H9 (cell line): Measurements from ENCODE around the gene DMXL2. TPM values are rescaled to one million over a fixed set of nuclear protein-coding genes. Genes with fewer than 3 reads are reported as not detected.

ENCODE experiments used
- DNase-seq: peaks from one replicate; pipeline ENCODE4 v3.0.0-alpha.2; 2017
- H2AFZ ChIP-seq: one replicate; pipeline ENCODE4 v1.6.1; 2013; ENCODE audit warnings: mild to moderate bottlenecking, low read length, control low read depth, moderate library complexity
- H2AK5ac ChIP-seq: 2 replicates; pipeline ENCODE4 v1.6.1; 2013; ENCODE audit warnings: low read length, control low read depth, mixed read lengths; ENCODE audit not compliant: insufficient read length
- H2BK120ac ChIP-seq: one replicate; pipeline ENCODE4 v1.6.1; 2013; ENCODE audit warnings: low read depth, mild to moderate bottlenecking, low read length, control low read depth, inconsistent platforms; ENCODE audit not compliant: poor library complexity, severe bottlenecking
- H2BK12ac ChIP-seq: 2 replicates; pipeline ENCODE4 v1.6.1; 2013; ENCODE audit warnings: low read length, control low read depth, mixed read lengths, low read depth; ENCODE audit not compliant: insufficient read length
- H2BK15ac ChIP-seq: 2 replicates; pipeline ENCODE4 v1.6.1; 2013; ENCODE audit warnings: low read depth, low read length, control low read depth
- H2BK20ac ChIP-seq: one replicate; pipeline ENCODE4 v1.6.1; 2013; ENCODE audit warnings: low read depth, mild to moderate bottlenecking, low read length, control low read depth, inconsistent platforms; ENCODE audit not compliant: poor library complexity, severe bottlenecking
- H2BK5ac ChIP-seq: 2 replicates; pipeline ENCODE4 v1.6.1; 2013; ENCODE audit warnings: low read length, control low read depth, mixed read lengths; ENCODE audit not compliant: insufficient read length
- H3K14ac ChIP-seq: 2 replicates; pipeline ENCODE4 v1.6.1; 2013; ENCODE audit warnings: low read length, control low read depth; ENCODE audit not compliant: insufficient read depth
- H3K18ac ChIP-seq: 2 replicates; pipeline ENCODE4 v1.6.1; 2013; ENCODE audit warnings: low read depth, mild to moderate bottlenecking, mixed read lengths, low read length, control low read depth; ENCODE audit not compliant: insufficient read length
- H3K23ac ChIP-seq: 2 replicates; pipeline ENCODE4 v1.6.1; 2013; ENCODE audit warnings: low read length, control low read depth, mixed read lengths, low read depth; ENCODE audit not compliant: insufficient read length
- H3K23me2 ChIP-seq: 2 replicates; pipeline ENCODE4 v1.6.1; 2013; ENCODE audit warnings: low read depth, mild to moderate bottlenecking, mixed read lengths, low read length, control low read depth; ENCODE audit not compliant: insufficient read length, poor library complexity, severe bottlenecking
- H3K27ac ChIP-seq: 2 replicates; pipeline ENCODE4 v1.5.1; 2013; ENCODE audit warnings: low read length, control low read depth, mixed read lengths, low read depth; ENCODE audit not compliant: insufficient read length
- H3K27me3 ChIP-seq: 2 replicates; pipeline ENCODE4 v1.6.1; 2013; ENCODE audit warnings: low read length, control low read depth, inconsistent platforms; ENCODE audit not compliant: insufficient read depth
- H3K4ac ChIP-seq: 2 replicates; pipeline ENCODE4 v1.6.1; 2013; ENCODE audit warnings: low read depth, mild to moderate bottlenecking, control low read depth, inconsistent platforms, low read length, moderate library complexity
- H3K4me1 ChIP-seq: 2 replicates; pipeline ENCODE4 v1.6.1; 2013; ENCODE audit warnings: low read length, control low read depth, inconsistent platforms; ENCODE audit not compliant: insufficient read depth
- H3K4me2 ChIP-seq: 2 replicates; pipeline ENCODE4 v1.6.1; 2013; ENCODE audit warnings: low read length, control low read depth, mixed read lengths; ENCODE audit not compliant: insufficient read length, insufficient read depth
- H3K56ac ChIP-seq: 2 replicates; pipeline ENCODE4 v1.6.1; 2013; ENCODE audit warnings: low read depth, mild to moderate bottlenecking, mixed read lengths, low read length, control low read depth; ENCODE audit not compliant: insufficient read length
- H3K79me1 ChIP-seq: 2 replicates; pipeline ENCODE4 v1.6.1; 2013; ENCODE audit warnings: low read depth, mild to moderate bottlenecking, moderate library complexity, low read length, control low read depth, inconsistent platforms; ENCODE audit not compliant: insufficient read depth, poor library complexity, severe bottlenecking
- H3K79me2 ChIP-seq: 2 replicates; pipeline ENCODE4 v1.6.1; 2013; ENCODE audit warnings: low read length, control low read depth, inconsistent platforms; ENCODE audit not compliant: insufficient read depth
- H3K9ac ChIP-seq: 2 replicates; pipeline ENCODE4 v1.6.1; 2013; ENCODE audit warnings: low read length, control low read depth, mixed read lengths; ENCODE audit not compliant: insufficient read length; ENCODE audit errors: extremely low read depth
- H3K9me3 ChIP-seq: one replicate; pipeline ENCODE4 v1.6.1; 2013; ENCODE audit warnings: low read depth, low read length, inconsistent platforms; ENCODE audit not compliant: control insufficient read depth
- H3T11ph ChIP-seq: one replicate; pipeline ENCODE4 v1.6.1; 2013; ENCODE audit warnings: mild to moderate bottlenecking, low read length, control low read depth, inconsistent platforms
- H4K20me1 ChIP-seq: one replicate; pipeline ENCODE4 v1.6.1; 2013; ENCODE audit not compliant: control insufficient read depth, insufficient read length, insufficient read depth
- H4K5ac ChIP-seq: 2 replicates; pipeline ENCODE4 v1.6.1; 2013; ENCODE audit warnings: low read depth, mild to moderate bottlenecking, mixed read lengths, low read length, control low read depth; ENCODE audit not compliant: insufficient read length
- H4K8ac ChIP-seq: replicated peaks from 2 replicates; pipeline ENCODE4 v1.6.1; 2013; ENCODE audit warnings: low read length, control low read depth, mixed read lengths, low read depth; ENCODE audit not compliant: insufficient read length
- H4K91ac ChIP-seq: 2 replicates; pipeline ENCODE4 v1.6.1; 2013; ENCODE audit warnings: low read depth, mild to moderate bottlenecking, moderate library complexity, mixed read lengths, low read length, control low read depth; ENCODE audit not compliant: insufficient read length
- H3K27ac Mint-ChIP-seq, 3 experiments: 2 replicates in 2 of 3; 3 replicates in 1 of 3; pipeline ENCODE4 v1.8.0; 2020 to 2021; ENCODE audit warnings: mixed read lengths in 3 of 3, mild to moderate bottlenecking in 1 of 3, moderate library complexity in 1 of 3
- H3K27me3 Mint-ChIP-seq: 2 replicates; pipeline ENCODE4 v1.8.0; 2021; ENCODE audit warnings: low read depth, mild to moderate bottlenecking, moderate library complexity, mixed read lengths
- H3K36me3 Mint-ChIP-seq, 3 experiments: 2 replicates in 2 of 3; 3 replicates in 1 of 3; pipeline ENCODE4 v1.8.0; 2020 to 2021; ENCODE audit warnings: low read depth in 3 of 3, mixed read lengths in 3 of 3; ENCODE audit not compliant: insufficient read depth in 1 of 3
- H3K4me1 Mint-ChIP-seq, 2 experiments: 2 replicates each; pipeline ENCODE4 v1.8.0; 2020; ENCODE audit warnings: mixed read lengths in 2 of 2
- H3K4me3 Mint-ChIP-seq, 2 experiments: 2 replicates in 1 of 2; 3 replicates in 1 of 2; pipeline ENCODE4 v1.8.0; 2020 to 2021; ENCODE audit warnings: mild to moderate bottlenecking in 2 of 2, mixed read lengths in 2 of 2, moderate library complexity in 1 of 2
- H3K9me3 Mint-ChIP-seq, 2 experiments: 2 replicates in 1 of 2; 3 replicates in 1 of 2; pipeline ENCODE4 v1.8.0; 2020; ENCODE audit warnings: mild to moderate bottlenecking in 2 of 2, mixed read lengths in 2 of 2, moderate library complexity in 1 of 2
- CTCF ChIP-seq: fragments of 200-600 bp; sonication (generic); conservative IDR thresholded peaks from 3 replicates; pipeline ENCODE4 v1.8.0; 2021; ENCODE audit warnings: antibody characterized with exemption, mild to moderate bottlenecking
- WGBS: extraction: QIAGEN DNeasy Blood & Tissue Kit; methylation state at CpG from one replicate; pipeline ENCODE4 v1.1.7; 2013; ENCODE audit warnings: missing lambda C conversion rate, low lambda C conversion rate, mixed read lengths; ENCODE audit not compliant: insufficient read length; ENCODE audit errors: extremely low coverage; 5-methylcytosine and 5-hydroxymethylcytosine counted together
- total RNA-seq: library from RNA; stranded (reverse); gene quantifications from 2 replicates; pipeline ENCODE4 v1.2.1, GENCODE V29; 2021

DMXL2 gene
- total RNA-seq, 1 experiment from 2014 or later, result 13.9 TPM

GRCh38 chr15:51589881-51590568 is 32.5 kb downstream of the DMXL2 start:
- no peaks in the 10 kb centered on the region; the same call in 1 of the 2 replicates for H3K27me3 Mint-ChIP-seq
- Histone ChIP-seq H2AK5ac (no peak overlapping the region), H2BK20ac (no peak overlapping the region), H3K79me2 (no peaks in the 10 kb centered on the region), H3K4ac (no peak overlapping the region), H3K9ac (no peak overlapping the region), H4K5ac (no peak overlapping the region), H3K23me2 (no peaks in the 10 kb centered on the region), H2BK5ac (no peak overlapping the region), H4K20me1 (no peaks in the 10 kb centered on the region), H3K27me3 (no peaks in the 10 kb centered on the region), H3K14ac (no peak overlapping the region), H2AFZ (no peak overlapping the region), H3K9me3 (no peaks in the 10 kb centered on the region), H3K79me1 (no peaks in the 10 kb centered on the region), H3T11ph (no peak overlapping the region), H3K18ac (no peak overlapping the region), H4K91ac (no peak overlapping the region), H3K23ac (no peak overlapping the region), H3K56ac (no peak overlapping the region), H2BK15ac (no peak overlapping the region), H3K4me1 (no peaks in the 10 kb centered on the region), H2BK12ac (no peak overlapping the region), H4K8ac (no peak overlapping the region), H2BK120ac (no peak overlapping the region), H3K27ac (no peak overlapping the region), H3K4me2 (no peak overlapping the region)
- no peak for TF ChIP-seq CTCF
- peaks cover 44 to 50% of the 10 kb centered on the region in 2 experiments for H3K9me3 Mint-ChIP-seq
- H3K27ac Mint-ChIP-seq, result no peak overlapping the region
- H3K4me3 Mint-ChIP-seq, result no peak overlapping the region
- no peak for DNase-seq
- WGBS, result no CpG with 5 or more reads among the region's 2 CpGs
- H3K36me3 Mint-ChIP-seq, result peaks cover 8 to 36% (median 21%) of the 10 kb centered on the region in 3 experiments
- no peaks in the 10 kb centered on the region for H3K4me1 Mint-ChIP-seq
